ENCODE measurements around the gene CSNK1E. TPM values are rescaled to one million over a fixed set of nuclear protein-coding genes. Genes with fewer than 3 reads are reported as not detected.

CSNK1E gene
- total RNA-seq, 6 donors from 2014 or later = 94.1 to 345 (median 123) TPM

DNA sequence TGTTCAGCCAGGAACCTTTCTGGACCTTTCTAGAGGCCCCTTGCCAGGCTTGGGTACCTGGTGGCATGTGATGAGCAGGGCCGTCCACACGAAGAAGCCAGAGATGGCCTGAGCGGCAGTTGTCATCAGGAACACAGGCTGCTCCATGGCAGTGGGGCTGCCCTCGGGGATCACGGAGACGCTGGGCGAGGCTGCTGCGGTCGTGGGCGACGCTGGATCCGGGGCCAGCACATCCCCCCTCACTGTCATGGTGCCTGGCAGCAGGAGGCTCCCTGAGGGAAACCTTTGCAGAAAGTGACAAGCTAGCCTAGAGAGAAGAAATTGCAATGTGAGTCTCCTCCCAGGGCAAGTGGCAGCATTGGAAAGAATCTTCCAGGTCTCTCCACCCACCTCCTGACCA is 69.5 kb downstream of the CSNK1E start:
- no peak for TF ChIP-seq POLR2AphosphoS5 (IDR thresholded peaks at IDR 0.05)
- TF ChIP-seq, protein P1, sequence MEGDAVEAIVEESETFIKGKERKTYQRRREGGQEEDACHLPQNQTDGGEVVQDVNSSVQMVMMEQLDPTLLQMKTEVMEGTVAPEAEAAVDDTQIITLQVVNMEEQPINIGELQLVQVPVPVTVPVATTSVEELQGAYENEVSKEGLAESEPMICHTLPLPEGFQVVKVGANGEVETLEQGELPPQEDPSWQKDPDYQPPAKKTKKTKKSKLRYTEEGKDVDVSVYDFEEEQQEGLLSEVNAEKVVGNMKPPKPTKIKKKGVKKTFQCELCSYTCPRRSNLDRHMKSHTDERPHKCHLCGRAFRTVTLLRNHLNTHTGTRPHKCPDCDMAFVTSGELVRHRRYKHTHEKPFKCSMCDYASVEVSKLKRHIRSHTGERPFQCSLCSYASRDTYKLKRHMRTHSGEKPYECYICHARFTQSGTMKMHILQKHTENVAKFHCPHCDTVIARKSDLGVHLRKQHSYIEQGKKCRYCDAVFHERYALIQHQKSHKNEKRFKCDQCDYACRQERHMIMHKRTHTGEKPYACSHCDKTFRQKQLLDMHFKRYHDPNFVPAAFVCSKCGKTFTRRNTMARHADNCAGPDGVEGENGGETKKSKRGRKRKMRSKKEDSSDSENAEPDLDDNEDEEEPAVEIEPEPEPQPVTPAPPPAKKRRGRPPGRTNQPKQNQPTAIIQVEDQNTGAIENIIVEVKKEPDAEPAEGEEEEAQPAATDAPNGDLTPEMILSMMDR (IDR thresholded peaks at IDR 0.05) = no peak
- TF ChIP-seq EP300 (IDR thresholded peaks at IDR 0.05) = no peak
- TF ChIP-seq POLR2A (IDR thresholded peaks at IDR 0.05) = no peak
- H3K27me3 ChIP-seq = no peaks in the 10 kb centered on the region
- H3K4me3 ChIP-seq = no peak overlapping the region
- peaks cover 22 to 52% (median 38%) of the 10 kb centered on the region in 4 donors for H3K4me1 ChIP-seq
- H3K36me3 ChIP-seq = peaks cover 8 to 51% (median 44%) of the 10 kb centered on the region in 4 donors
- no peak for ATAC-seq (ENCODE audit: low FRiP score in 2 of 2)
- peak in 1 of 2 donors; percentile 56 for DNase-seq
- peak overlapping the region in 2 of 4 donors; percentile 34 to 64 for H3K27ac ChIP-seq
- WGBS, 2 donors = 94 to 97% methylated on average over 10 to 12 of the region's 12 CpGs
- H3K9me3 ChIP-seq = no peaks in the 10 kb centered on the region

DNA sequence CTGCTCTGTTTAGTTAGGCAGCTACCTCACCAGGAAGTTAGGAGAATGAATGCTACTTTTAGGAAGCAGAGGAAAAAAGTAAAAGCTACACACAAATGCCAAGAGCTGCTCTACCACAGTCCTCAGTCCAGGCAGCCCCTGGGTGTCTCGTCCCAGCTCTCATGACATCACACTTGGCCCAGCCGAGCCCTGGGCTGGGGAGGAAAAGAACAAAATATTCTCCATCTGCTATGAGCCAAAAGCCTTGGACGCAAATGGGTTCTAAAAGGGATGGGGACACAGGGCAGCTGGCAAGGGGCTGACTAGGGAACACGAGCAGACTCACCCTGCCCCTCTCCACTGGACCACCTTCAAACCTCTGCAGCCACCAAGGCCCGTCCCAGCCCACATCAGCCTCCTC is 70.5 kb downstream of the CSNK1E start:
- H3K9me3 ChIP-seq = no peaks in the 10 kb centered on the region
- peaks cover 25 to 50% (median 38%) of the 10 kb centered on the region in 4 donors for H3K4me1 ChIP-seq
- ATAC-seq (ENCODE audit: low FRiP score in 2 of 2) (peak; percentile 5 to 87), DNase-seq (no peak)
- TF ChIP-seq EP300 (IDR thresholded peaks at IDR 0.05) = no peak
- TF ChIP-seq POLR2A (IDR thresholded peaks at IDR 0.05) = no peak
- WGBS, 2 donors = 65 to 75% methylated on average over 4 to 5 of the region's 5 CpGs
- H3K36me3 ChIP-seq = peaks cover 8 to 51% (median 44%) of the 10 kb centered on the region in 4 donors
- H3K4me3 ChIP-seq = no peak overlapping the region
- no peaks in the 10 kb centered on the region for H3K27me3 ChIP-seq
- peak overlapping the region; percentile 34 to 67 (median 56) for H3K27ac ChIP-seq

DNA sequence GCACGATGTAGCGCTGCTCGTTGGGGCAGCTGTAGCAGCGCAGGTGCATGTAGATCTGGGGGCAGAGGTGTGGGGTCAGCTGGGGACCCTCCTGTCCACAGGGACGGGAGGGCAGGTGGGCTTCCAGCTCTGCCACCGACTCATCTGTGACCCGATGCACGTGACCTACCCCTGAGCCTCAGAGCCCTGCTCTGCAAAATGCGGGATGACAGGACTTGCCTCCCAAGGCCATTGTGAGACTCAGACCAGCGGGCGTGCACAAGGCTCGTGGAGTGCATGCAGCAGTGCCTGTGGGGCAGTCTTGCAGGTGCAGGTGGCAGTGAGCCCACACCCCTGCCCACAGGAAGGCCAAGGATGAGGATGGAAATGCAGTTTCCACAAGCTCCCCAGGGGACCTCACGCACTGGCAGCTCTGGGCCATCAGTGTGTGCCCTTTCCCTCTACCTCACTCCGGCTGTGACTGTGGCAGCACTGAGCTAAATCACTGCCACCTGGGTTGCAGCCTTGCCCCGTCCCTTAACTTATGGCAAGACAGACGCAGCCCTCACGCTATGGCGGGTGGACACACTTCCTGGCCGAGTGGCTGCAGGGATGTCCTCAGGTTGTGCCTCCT is 71.1 kb downstream of the CSNK1E start:
- peaks cover 19 to 45% (median 33%) of the 10 kb centered on the region in 4 donors for H3K4me1 ChIP-seq
- DNase-seq (peak in 1 of 2 donors; percentile 59), ATAC-seq (ENCODE audit: low FRiP score in 2 of 2) (no peak)
- 70 to 91% methylated on average over 12 to 19 of the region's 19 CpGs for WGBS, 2 donors
- H3K36me3 ChIP-seq = peaks cover 8 to 51% (median 44%) of the 10 kb centered on the region in 4 donors
- TF ChIP-seq, protein P1 (IDR thresholded peaks at IDR 0.05) = no peak
- TF ChIP-seq EP300 (IDR thresholded peaks at IDR 0.05) (no peak), POLR2AphosphoS5 (IDR thresholded peaks at IDR 0.05) (no peak), POLR2A (IDR thresholded peaks at IDR 0.05) (no peak)
- peak overlapping the region in 3 of 4 donors; percentile 34 to 67 (median 64) for H3K27ac ChIP-seq
- no peaks in the 10 kb centered on the region for H3K27me3 ChIP-seq
- H3K4me3 ChIP-seq = no peak overlapping the region
- H3K9me3 ChIP-seq = no peaks in the 10 kb centered on the region

DNA sequence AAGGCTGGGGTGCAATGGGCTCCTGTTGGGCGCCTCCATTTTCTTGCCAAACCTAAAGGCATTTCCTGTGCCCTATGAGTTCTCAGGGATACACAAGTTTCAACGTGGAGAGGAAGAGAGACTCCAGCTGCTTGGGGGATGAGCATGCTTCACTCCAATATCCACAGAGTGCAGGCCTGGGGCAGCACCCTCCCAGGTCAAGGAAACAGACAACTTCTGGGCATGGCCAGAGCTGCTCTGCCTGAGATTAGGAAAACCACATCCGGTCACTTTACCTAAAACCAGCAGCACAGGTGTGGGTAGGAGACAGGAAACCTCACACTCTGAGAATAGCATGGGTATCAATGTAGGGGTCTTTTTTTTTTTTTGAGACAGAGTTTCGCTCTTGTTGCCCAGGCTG is 73.1 kb downstream of the CSNK1E start:
- Histone ChIP-seq H3K27me3 (no peaks in the 10 kb centered on the region), H3K9me3 (no peaks in the 10 kb centered on the region), H3K4me3 (no peak overlapping the region), H3K36me3 (peaks cover 8 to 47% (median 44%) of the 10 kb centered on the region in 4 donors), H3K27ac (peak overlapping the region in 3 of 4 donors; percentile 65 to 83 (median 69)), H3K4me1 (peaks cover 25 to 49% (median 38%) of the 10 kb centered on the region in 4 donors)
- WGBS, 2 donors = 75 to 93% methylated on average over 3 to 4 of the region's 4 CpGs
- no peak for TF ChIP-seq POLR2AphosphoS5 (IDR thresholded peaks at IDR 0.05)
- TF ChIP-seq EP300 (IDR thresholded peaks at IDR 0.05) = no peak
- no peak for TF ChIP-seq POLR2A (IDR thresholded peaks at IDR 0.05)
- TF ChIP-seq, protein P1 (IDR thresholded peaks at IDR 0.05) = no peak
- ATAC-seq (ENCODE audit: low FRiP score in 2 of 2) = no peak
- DNase-seq = no peak

DNA sequence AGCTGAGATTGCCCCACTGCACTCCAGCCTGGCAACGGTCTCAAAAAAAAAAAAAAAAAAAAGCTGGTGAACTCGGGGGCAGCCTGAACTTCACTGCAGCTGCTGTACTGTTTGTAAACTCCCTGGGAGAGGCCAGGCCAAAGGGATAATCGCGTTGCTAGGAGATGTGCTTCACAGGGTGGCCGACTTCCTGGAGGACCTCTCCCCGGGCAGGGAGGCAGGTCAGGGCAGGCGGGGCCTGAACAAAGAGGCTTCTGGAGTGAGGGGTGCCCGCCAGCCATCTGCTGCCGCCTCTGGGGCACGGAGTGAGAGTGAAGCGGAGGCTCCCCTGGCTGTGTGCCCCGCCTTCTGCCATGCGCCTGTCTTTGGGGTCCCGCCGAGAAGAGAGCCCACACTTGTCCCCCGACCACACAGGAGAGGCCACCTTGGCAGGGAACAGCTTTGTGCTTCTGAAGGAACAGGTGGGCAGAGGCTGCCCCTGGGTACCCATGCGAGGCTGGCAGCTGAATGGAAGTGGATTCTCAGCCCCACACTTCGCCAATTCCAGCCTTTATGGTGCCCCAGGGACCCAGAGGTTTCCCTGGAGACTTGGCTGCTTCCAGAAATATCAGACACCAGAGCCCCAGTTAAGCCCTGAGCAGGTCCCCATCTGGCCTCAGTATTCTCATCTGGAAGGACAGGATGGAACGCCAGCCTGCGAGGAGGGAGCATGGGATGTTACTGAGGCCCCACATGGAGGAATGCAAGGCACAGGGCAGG is 74.0 kb downstream of the CSNK1E start:
- WGBS, 2 donors = 50 to 61% methylated on average over 11 to 20 of the region's 20 CpGs
- no peak overlapping the region for H3K4me3 ChIP-seq
- peaks cover 8 to 47% (median 44%) of the 10 kb centered on the region in 4 donors for H3K36me3 ChIP-seq
- H3K9me3 ChIP-seq = no peaks in the 10 kb centered on the region
- no peaks in the 10 kb centered on the region for H3K27me3 ChIP-seq
- peak overlapping the region; percentile 65 to 83 (median 68) for H3K27ac ChIP-seq
- TF ChIP-seq POLR2AphosphoS5 (IDR thresholded peaks at IDR 0.05) (peak; percentile 15 to 59), POLR2A (IDR thresholded peaks at IDR 0.05) (no peak), EP300 (IDR thresholded peaks at IDR 0.05) (no peak)
- TF ChIP-seq, protein P1 (IDR thresholded peaks at IDR 0.05) = no peak
- H3K4me1 ChIP-seq = peaks cover 34 to 58% (median 47%) of the 10 kb centered on the region in 4 donors
- DNase-seq (peak; percentile 59 to 74), ATAC-seq (ENCODE audit: low FRiP score in 2 of 2) (peak in 1 of 2 donors; percentile 43)

Data from upper lobe of left lung (tissue), 6 donors.